ENCODE measurements around the gene CDKL2.

GRCh38 chr4:75644095-75644494, 13.8 kb upstream of the CDKL2 start:
- TF ChIP-seq RBM34 (IDR thresholded peaks at IDR 0.05; ENCODE audit: borderline replicate concordance, insufficient read depth, low read length) (no peak), ZFP36 (IDR thresholded peaks at IDR 0.05; ENCODE audit: low read depth, low read length, partially characterized antibody) (no peak), POLR2AphosphoS2 (IDR thresholded peaks at IDR 0.05; ENCODE audit: low read length) (no peak), CTCF (IDR thresholded peaks at IDR 0.05 in 2 of 3, conservative IDR thresholded peaks at IDR 0.05 in 1 of 3; ENCODE audit: insufficient read depth in 2 of 3, low read depth in 1 of 3, low read length in 3 of 3) (no peak), ILK (tag; IDR thresholded peaks at IDR 0.05; ENCODE audit: borderline replicate concordance, low read depth) (no peak), TBP (optimal IDR thresholded peaks at IDR 0.05; ENCODE audit: low read depth, low read length) (no peak)

Data from K562 (cell line).